IPS-20b (cell line): ENCODE results near the gene NKAIN4.
A peak's percentile ranks its signal among the peaks of the same experiment; 100 is the strongest.

Source experiments
- H3K27ac ChIP-seq: one replicate; pipeline ENCODE4 v1.5.1; 2013; ENCODE audit warnings: low read length
- H3K27me3 ChIP-seq: 2 replicates; pipeline ENCODE4 v1.6.1; 2013; ENCODE audit warnings: mild to moderate bottlenecking, low read length, inconsistent platforms; ENCODE audit not compliant: insufficient read depth
- H3K36me3 ChIP-seq: 2 replicates; pipeline ENCODE4 v1.6.1; 2013; ENCODE audit warnings: low read depth, mild to moderate bottlenecking, inconsistent platforms, low read length, moderate library complexity; ENCODE audit not compliant: insufficient read depth
- H3K4me1 ChIP-seq: 2 replicates; pipeline ENCODE4 v1.6.1; 2013; ENCODE audit warnings: mild to moderate bottlenecking, control low read depth, inconsistent platforms, low read length, moderate library complexity; ENCODE audit not compliant: insufficient read depth
- H3K4me3 ChIP-seq: 2 replicates; pipeline ENCODE4 v1.5.1; 2013; ENCODE audit warnings: mild to moderate bottlenecking, low read length, inconsistent platforms
- H3K9ac ChIP-seq: 2 replicates; pipeline ENCODE4 v1.6.1; 2013; ENCODE audit warnings: low read depth, mild to moderate bottlenecking, inconsistent platforms, low read length, moderate library complexity
- H3K9me3 ChIP-seq: 2 replicates; pipeline ENCODE4 v1.6.1; 2013; ENCODE audit warnings: mild to moderate bottlenecking, low read depth, low read length, inconsistent platforms; ENCODE audit not compliant: insufficient read depth

The NKAIN4 gene

DNA sequence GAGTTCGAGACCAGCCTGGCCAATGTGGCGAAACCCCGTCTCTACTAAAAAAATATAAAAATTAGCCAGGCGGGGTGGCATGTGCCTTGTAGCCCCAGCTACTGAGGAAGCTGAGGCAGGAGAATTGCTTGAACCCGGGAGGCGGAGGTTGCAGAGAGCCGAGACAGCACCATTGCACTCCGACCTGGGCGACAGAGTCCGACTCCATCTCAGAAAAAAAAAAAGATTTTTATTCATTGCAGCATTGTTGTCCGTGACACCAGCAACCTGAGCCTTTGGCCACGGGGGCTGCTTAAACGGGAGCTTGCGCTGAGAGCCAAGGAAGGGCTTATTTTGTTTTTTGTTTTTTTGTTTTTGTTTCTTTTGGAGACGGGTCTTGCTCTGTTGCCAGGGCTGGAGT lies 25.7 kb upstream of the NKAIN4 start:
- H3K36me3 ChIP-seq = peaks cover 74% of the 10 kb centered on the region

GRCh38 chr20:63278661-63279060 lies 24.4 kb upstream of the NKAIN4 start:
- Histone ChIP-seq H3K36me3 (peaks cover 69% of the 10 kb centered on the region), H3K4me3 (no peak overlapping the region), H3K27ac (no peak overlapping the region), H3K9ac (no peak overlapping the region), H3K9me3 (no peaks in the 10 kb centered on the region), H3K4me1 (peaks cover 4% of the 10 kb centered on the region), H3K27me3 (no peaks in the 10 kb centered on the region)

More for the DNA sequence above, 25.7 kb upstream of the NKAIN4 start:
- no peaks in the 10 kb centered on the region for H3K4me1 ChIP-seq
- H3K27ac ChIP-seq = no peak overlapping the region
- H3K9ac ChIP-seq = no peak overlapping the region
- H3K9me3 ChIP-seq = no peaks in the 10 kb centered on the region
- no peaks in the 10 kb centered on the region for H3K27me3 ChIP-seq
- no peak overlapping the region for H3K4me3 ChIP-seq

GRCh38 chr20:63277466-63278272 lies 23.4 kb upstream of the NKAIN4 start:
- H3K9ac ChIP-seq = no peak overlapping the region
- no peaks in the 10 kb centered on the region for H3K9me3 ChIP-seq
- H3K27ac ChIP-seq = no peak overlapping the region
- no peaks in the 10 kb centered on the region for H3K27me3 ChIP-seq
- H3K4me1 ChIP-seq = peaks cover 7% of the 10 kb centered on the region
- H3K4me3 ChIP-seq = no peak overlapping the region
- peaks cover 60% of the 10 kb centered on the region for H3K36me3 ChIP-seq

DNA sequence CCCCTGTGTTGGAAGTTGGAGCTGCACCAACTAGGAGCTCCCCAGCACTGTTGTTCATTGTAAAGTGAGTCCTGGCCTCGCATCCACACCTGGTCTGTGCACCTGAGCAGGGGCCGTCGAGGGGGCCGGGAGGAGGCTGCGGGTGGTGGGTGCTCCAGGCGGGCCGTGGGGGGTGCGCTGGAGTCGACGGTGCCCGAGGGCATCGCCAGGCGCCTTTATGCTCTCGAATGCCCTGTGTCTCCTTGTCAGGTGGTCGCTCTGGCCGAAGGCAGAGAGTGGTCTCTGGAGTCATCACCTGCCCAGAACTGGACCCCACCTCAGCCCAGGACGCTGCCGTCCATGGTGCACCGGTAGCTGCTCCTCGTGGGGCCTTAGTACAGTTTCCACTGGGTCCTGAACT lies 22.7 kb upstream of the NKAIN4 start:
- Histone ChIP-seq H3K36me3 (peaks cover 56% of the 10 kb centered on the region), H3K9ac (no peak overlapping the region)

GRCh38 chr20:63275825-63276224 lies 21.6 kb upstream of the NKAIN4 start:
- H3K9ac ChIP-seq = no peak overlapping the region
- H3K4me1 ChIP-seq = peaks cover 7% of the 10 kb centered on the region
- no peaks in the 10 kb centered on the region for H3K9me3 ChIP-seq
- no peak overlapping the region for H3K4me3 ChIP-seq
- no peak overlapping the region for H3K27ac ChIP-seq
- H3K27me3 ChIP-seq = no peaks in the 10 kb centered on the region
- peaks cover 47% of the 10 kb centered on the region for H3K36me3 ChIP-seq

More for the DNA sequence above, 22.7 kb upstream of the NKAIN4 start:
- Histone ChIP-seq H3K27ac (no peak overlapping the region), H3K27me3 (no peaks in the 10 kb centered on the region), H3K4me1 (peaks cover 7% of the 10 kb centered on the region), H3K4me3 (no peak overlapping the region), H3K9me3 (no peaks in the 10 kb centered on the region)

- H3K27ac ChIP-seq = no peak overlapping the region
- H3K9me3 ChIP-seq = no peaks in the 10 kb centered on the region
- H3K36me3 ChIP-seq = peaks cover 36% of the 10 kb centered on the region
- no peak overlapping the region for H3K4me3 ChIP-seq
- no peak overlapping the region for H3K9ac ChIP-seq
- peaks cover 7% of the 10 kb centered on the region for H3K4me1 ChIP-seq
- no peaks in the 10 kb centered on the region for H3K27me3 ChIP-seq
Measured at GRCh38 chr20:63274381-63275228, 20.3 kb upstream of the NKAIN4 start.

GRCh38 chr20:63273635-63274380 lies 19.5 kb upstream of the NKAIN4 start:
- Histone ChIP-seq H3K4me1 (peaks cover 7% of the 10 kb centered on the region), H3K9ac (peak overlapping the region; percentile 87; the same call in 1 of the 2 replicates), H3K4me3 (peak overlapping the region; percentile 94), H3K27ac (no peak overlapping the region), H3K9me3 (no peaks in the 10 kb centered on the region), H3K36me3 (peaks cover 28% of the 10 kb centered on the region), H3K27me3 (no peaks in the 10 kb centered on the region)

- no peaks in the 10 kb centered on the region for H3K9me3 ChIP-seq
- H3K4me1 ChIP-seq = peaks cover 7% of the 10 kb centered on the region
- no peak overlapping the region for H3K27ac ChIP-seq
- H3K36me3 ChIP-seq = peaks cover 21% of the 10 kb centered on the region
- peak overlapping the region; percentile 94 for H3K4me3 ChIP-seq
- H3K9ac ChIP-seq = peak overlapping the region; percentile 87
- no peaks in the 10 kb centered on the region for H3K27me3 ChIP-seq
Measured at GRCh38 chr20:63273059-63273579, 18.9 kb upstream of the NKAIN4 start.

DNA sequence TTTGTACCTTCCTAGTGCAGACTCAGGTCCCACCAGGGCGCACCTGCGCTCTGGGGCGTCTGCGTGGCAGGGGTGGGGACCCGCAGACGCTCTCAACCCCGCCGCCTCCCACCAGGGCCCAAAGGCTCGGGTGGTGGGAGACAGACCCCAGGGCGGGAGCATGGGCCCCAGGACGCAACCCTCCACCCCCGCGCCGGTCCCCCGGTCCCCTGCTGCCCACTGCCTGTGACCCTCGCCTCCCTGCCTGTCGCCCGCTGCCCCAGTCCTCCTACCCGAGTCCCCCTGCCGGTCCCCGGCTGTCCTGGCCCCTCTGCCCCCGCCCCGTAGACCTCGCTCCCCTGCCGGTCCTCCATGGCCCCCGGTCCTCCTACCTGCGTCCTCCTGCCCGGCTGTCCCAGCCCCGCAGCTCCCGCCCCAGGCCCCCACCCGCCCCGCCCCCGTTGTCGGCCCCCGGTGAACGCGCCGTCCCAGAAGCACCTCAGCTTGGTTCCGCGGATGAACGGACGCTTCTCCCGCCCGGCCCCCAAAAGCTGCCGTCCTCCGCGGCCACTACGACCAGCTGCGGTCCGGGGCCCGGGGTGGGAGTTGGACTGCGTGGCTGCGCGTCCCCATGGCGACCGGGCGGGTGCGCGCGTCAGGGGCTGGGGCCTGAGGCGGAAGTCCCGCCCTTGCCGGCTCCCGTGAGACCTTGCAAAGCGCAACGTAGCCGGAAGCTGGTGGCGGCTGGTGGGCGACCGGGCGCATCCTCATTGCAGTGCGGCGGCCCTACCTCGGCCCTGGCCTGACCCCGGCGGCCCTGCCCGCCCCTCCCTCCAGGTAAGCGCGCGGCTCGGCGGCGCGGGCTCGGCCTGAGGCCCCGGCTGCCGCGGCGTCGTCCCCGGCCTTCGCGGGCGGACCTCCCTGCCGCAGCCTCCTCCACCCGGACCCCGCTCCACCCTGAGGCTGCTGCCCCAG lies 18.1 kb upstream of the NKAIN4 start, which contains the start of gene ARFGAP1:
Gene ARFGAP1, plus strand, starts transcription at position 709 of the 954 bp plus-strand sequence. CDS start 2,768 bp downstream, outside the sequence.
- H3K27me3 ChIP-seq = no peaks in the 10 kb centered on the region
- no peak within 1 kb of the TSS for H3K27ac ChIP-seq
- H3K4me1 ChIP-seq = peaks cover 7% of the 10 kb centered on the region

DNA sequence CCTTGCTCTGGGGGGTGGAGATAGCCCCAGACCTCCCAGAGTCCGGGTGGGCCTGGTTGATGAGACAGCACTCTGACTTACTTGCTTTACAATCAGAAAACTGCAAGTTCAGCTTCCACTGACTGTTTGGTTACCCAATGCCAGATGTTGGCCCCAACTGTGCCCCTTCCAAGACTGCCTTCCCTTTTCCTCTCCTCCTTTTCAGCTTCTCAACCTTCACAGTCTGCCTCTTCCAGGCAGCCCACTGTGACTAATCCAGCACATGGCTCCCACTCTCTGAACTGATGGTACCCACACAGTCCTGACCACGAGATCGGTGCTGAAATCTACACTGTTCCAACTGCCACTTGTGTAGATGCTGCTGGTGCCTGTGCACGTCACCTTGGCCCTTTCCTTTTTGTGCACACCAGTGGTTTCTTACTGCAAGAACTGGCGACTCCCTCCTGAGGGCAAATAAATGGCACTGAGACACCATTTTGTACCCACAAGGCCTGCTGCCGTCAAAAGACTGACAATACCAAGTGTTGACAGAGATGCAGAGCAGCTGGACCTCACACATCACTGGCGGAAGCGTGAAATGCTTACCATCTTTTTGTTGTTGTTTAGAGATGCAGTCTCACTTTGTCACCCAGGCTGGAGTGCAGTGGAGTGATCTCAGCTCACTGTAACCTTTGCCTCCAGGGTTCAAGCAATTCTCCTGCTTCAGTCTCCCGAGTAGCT lies 16.5 kb upstream of the NKAIN4 start:
- no peaks in the 10 kb centered on the region for H3K36me3 ChIP-seq
- no peak overlapping the region for H3K27ac ChIP-seq
- H3K4me1 ChIP-seq = peaks cover 7% of the 10 kb centered on the region
- H3K9ac ChIP-seq = no peak overlapping the region
- no peaks in the 10 kb centered on the region for H3K27me3 ChIP-seq
- H3K9me3 ChIP-seq = no peaks in the 10 kb centered on the region
- no peak overlapping the region for H3K4me3 ChIP-seq

More for the DNA sequence above, 18.1 kb upstream of the NKAIN4 start, which contains the start of gene ARFGAP1:
- H3K9ac ChIP-seq = peak within 1 kb of the TSS; percentile 87
- peak within 1 kb of the TSS; percentile 94 for H3K4me3 ChIP-seq
- no peaks in the 10 kb centered on the region for H3K9me3 ChIP-seq
- H3K36me3 ChIP-seq = peaks cover 14% of the 10 kb centered on the region
